HG03045 (cell line): ENCODE measurements around the gene KDM1A.
"Not testable (repeated sequence)": the region's sequence is repeated elsewhere in the genome, so short reads cannot be mapped to it uniquely, and the experiment has no call there.

Experiments used
- ATAC-seq: cut with Tn5 transposase; IDR thresholded peaks from one replicate; pipeline ENCODE4 v1.9.1; 2021; ENCODE audit warnings: mild to moderate bottlenecking, moderate library complexity; ENCODE audit not compliant: unreplicated experiment

The KDM1A gene

GRCh38 chr1:23010025-23010424 lies 9.2 kb upstream of the KDM1A start:
- ATAC-seq = not testable (repeated sequence)

- ATAC-seq = no peak
These were observed 5.6 kb upstream of the KDM1A start for GRCh38 chr1:23013657-23014056.

GRCh38 chr1:23018661-23019093 lies 591 bp upstream of the KDM1A start:
- ATAC-seq = no peak

GRCh38 chr1:23019863-23020625 lies 776 bp downstream of the KDM1A start:
- ATAC-seq = peak; percentile 22

GRCh38 chr1:23020706-23021405 lies 1.6 kb downstream of the KDM1A start:
- no peak for ATAC-seq

- no peak for ATAC-seq
These were observed 2.6 kb downstream of the KDM1A start for GRCh38 chr1:23021834-23022233.

- no peak for ATAC-seq
These were observed 4.0 kb downstream of the KDM1A start for GRCh38 chr1:23023174-23023845.

- no peak for ATAC-seq
These were observed 7.3 kb downstream of the KDM1A start for GRCh38 chr1:23026568-23026967.

GRCh38 chr1:23027352-23027907 lies 8.2 kb downstream of the KDM1A start:
- ATAC-seq = no peak

- no peak for ATAC-seq
These were observed 10.1 kb downstream of the KDM1A start for GRCh38 chr1:23029337-23029736.

GRCh38 chr1:23035823-23036452 lies 16.7 kb downstream of the KDM1A start:
- ATAC-seq = no peak

GRCh38 chr1:23037081-23037740 lies 17.9 kb downstream of the KDM1A start:
- ATAC-seq = no peak

- ATAC-seq = no peak
These were observed 20.1 kb downstream of the KDM1A start for GRCh38 chr1:23039308-23039826.

GRCh38 chr1:23040509-23040908 lies 21.2 kb downstream of the KDM1A start:
- ATAC-seq = no peak

- no peak for ATAC-seq
These were observed 24.8 kb downstream of the KDM1A start for GRCh38 chr1:23044035-23044434.

- ATAC-seq = no peak
These were observed 30.9 kb downstream of the KDM1A start for GRCh38 chr1:23050201-23050600.

GRCh38 chr1:23051290-23051909 lies 32.1 kb downstream of the KDM1A start:
- no peak for ATAC-seq

GRCh38 chr1:23057301-23057700 lies 38.0 kb downstream of the KDM1A start:
- ATAC-seq = no peak

GRCh38 chr1:23062271-23062670 lies 43.0 kb downstream of the KDM1A start:
- ATAC-seq = no peak

GRCh38 chr1:23065385-23065784 lies 46.1 kb downstream of the KDM1A start:
- ATAC-seq = no peak
